Stimulated activated naive CD8-positive, alpha-beta T cell treated with anti-CD3 and anti-CD28 coated beads, Interleukin-15, amount 100 ng/mL, for 72 hours (primary cell): Measurements from ENCODE around the gene HADHA.
"Not testable (repeated sequence)": the region's sequence is repeated elsewhere in the genome, so short reads cannot be mapped to it uniquely, and the experiment has no call there.

Source experiments
- ATAC-seq: fragments of 150-1000 bp; cut with Tn5 transposase; 2 replicates; pipeline ENCODE4 v1.10.0; 2021; ENCODE audit warnings: mild to moderate bottlenecking, moderate library complexity
- DNase-seq, 2 donors: peaks; one replicate each; pipeline ENCODE4 v3.0.0; 2021 to 2022
- H3K27ac Mint-ChIP-seq, 2 donors: one replicate each; pipeline ENCODE4 v1.8.0; 2022; ENCODE audit warnings: mild to moderate bottlenecking in 2 of 2, mixed read lengths in 2 of 2, moderate library complexity in 2 of 2
- H3K27me3 Mint-ChIP-seq: one replicate; pipeline ENCODE4 v1.8.0; 2022; ENCODE audit warnings: mixed read lengths
- H3K4me1 Mint-ChIP-seq: one replicate; pipeline ENCODE4 v1.8.0; 2022; ENCODE audit warnings: mild to moderate bottlenecking, mixed read lengths
- H3K4me3 Mint-ChIP-seq, 2 donors: one replicate each; pipeline ENCODE4 v1.8.0; 2022; ENCODE audit warnings: mild to moderate bottlenecking in 2 of 2, mixed read lengths in 2 of 2, moderate library complexity in 1 of 2
- H3K9me3 Mint-ChIP-seq, 2 donors: one replicate each; pipeline ENCODE4 v1.8.0; 2022; ENCODE audit warnings: mixed read lengths in 2 of 2

The HADHA gene

DNA sequence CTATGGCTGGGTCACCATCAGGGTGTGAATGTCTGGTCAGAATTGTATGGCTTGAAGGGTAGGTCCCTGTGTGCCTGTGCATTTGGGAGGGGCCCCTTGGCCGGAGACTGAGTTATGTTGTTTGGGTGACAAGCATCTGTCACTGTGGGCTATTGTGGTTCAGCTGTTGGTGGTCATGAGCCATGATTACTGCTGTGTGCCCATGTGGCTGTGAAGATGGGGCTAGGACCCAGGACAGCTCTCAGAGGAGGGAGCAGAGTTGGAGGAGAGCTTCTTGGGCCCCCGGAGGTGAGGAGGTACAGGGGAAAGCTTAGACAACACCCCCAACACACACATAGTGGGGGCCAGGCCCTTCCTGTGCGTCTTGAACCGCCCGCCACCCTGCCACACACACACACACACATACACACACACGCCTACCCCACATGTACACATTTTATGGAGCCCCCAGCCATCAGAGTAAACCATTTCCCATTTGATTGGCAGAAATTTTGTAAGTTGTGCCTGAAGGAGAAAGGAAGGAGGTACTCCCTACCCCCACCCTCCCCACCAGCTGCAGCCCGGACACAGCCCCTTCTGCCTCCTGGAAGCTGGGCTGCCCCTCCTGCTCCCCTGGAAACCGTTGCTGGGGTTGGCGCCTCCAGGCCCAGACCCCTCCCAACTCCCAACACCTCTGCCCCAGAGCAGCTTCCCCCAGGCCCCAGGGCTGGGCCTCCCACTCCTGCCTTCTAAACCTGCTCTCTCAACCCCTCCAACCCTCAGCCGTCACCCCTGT lies 69.6 kb downstream of the HADHA start:
- Mint-ChIP-seq H3K4me3 (no peak overlapping the region), H3K9me3 (no peaks in the 10 kb centered on the region), H3K27me3 (peaks cover 89% of the 10 kb centered on the region), H3K27ac (no peak overlapping the region), H3K4me1 (peaks cover 36% of the 10 kb centered on the region)
- ATAC-seq (peak; percentile 29), DNase-seq (no peak)

DNA sequence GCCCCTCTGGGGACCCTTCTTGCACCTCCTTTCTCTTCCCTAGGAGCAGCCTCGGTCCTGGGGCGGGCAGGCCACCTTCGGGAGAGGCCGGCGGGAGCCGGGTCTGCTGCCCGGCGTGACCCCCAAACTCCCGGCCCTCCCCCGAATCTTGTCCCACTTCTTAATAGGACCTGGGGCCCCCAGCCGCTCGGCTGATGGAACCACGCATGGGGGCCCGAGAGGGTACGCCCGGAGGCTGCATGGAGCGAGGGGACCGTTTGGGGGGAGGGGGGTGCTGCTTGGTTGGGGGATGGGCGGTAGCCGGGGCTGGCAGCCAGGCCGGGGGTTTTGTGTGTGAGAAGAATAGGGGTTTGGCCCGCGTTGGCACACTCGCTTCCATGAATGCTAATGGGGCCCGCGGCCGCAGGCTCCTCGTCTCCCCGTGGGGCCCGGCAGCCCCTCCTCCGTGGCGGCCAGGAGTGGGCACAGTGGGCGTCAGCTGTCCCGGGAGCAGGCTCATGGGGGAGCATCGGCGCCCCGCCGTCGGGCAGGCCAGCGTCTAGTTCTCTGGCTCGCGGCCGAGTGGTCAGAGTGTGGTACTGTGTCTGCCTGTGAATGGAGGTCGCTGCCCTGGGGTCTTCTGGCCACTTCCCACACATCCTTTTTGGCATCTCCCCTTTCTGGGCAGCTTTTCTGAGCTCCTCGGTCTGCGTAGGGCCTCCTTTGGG lies 70.5 kb downstream of the HADHA start:
- no peak overlapping the region for H3K27ac Mint-ChIP-seq
- H3K9me3 Mint-ChIP-seq = no peaks in the 10 kb centered on the region
- H3K4me1 Mint-ChIP-seq = peaks cover 29% of the 10 kb centered on the region
- peaks cover 88% of the 10 kb centered on the region for H3K27me3 Mint-ChIP-seq
- ATAC-seq (no peak), DNase-seq (no peak)
- peak overlapping the region; percentile 80 to 81 for H3K4me3 Mint-ChIP-seq

DNA sequence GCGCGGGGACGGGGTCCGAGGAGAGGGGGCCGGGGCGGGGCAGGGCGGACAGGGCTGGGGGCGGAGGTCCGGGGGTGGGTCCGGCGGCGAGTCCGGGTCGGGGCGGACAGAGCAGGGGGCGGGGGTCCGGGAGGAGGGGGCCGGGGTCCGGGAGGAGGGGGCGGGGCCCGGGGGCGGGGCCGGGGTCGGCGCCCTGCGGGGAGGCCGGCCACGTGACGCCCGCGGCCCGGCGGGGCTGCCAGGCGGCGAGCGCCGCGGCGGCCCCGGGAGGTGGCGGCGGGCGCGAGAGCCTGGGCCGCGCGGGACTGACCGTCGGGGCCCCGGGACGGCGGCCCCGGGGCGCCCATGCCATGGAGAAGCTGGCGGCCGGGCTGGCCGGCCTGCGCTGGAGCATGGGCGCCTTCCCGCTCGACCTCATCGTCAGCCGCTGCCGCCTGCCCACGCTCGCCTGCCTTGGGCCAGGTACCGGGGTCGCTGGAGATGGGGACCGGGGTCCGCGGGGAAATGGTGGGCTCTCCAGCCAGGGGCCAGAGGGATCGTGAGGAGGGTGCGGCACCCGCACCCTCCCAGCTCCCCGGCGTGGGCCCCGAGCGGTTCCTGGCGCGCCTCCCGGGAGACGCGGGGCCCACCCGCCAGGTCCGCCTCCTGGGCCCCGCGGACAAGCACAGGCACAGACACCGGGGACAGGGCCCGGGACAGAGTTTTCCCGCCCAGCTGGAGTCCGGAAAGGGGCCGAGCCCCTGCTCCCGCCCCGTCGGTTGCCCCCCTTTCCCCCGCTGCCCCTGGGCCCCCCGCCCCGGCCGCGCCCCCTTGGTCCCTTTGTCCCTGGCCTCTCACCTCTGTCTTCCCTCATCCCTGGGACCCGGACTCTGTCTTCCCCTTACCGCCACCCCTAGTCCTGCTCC lies 71.3 kb downstream of the HADHA start, which contains the start of gene GAREM2:
TSS of gene GAREM2 (plus strand) at position 218 of the 905 bp plus-strand sequence. CDS start at position 351, 133 bp downstream.
- ATAC-seq = peak; percentile 36
- Mint-ChIP-seq H3K4me3 (peak within 1 kb of the TSS; percentile 80 to 83), H3K27me3 (peaks cover 80% of the 10 kb centered on the region), H3K4me1 (peaks cover 21% of the 10 kb centered on the region), H3K9me3 (no peaks in the 10 kb centered on the region), H3K27ac (peak within 1 kb of the TSS in 1 of 2 donors; percentile 27)
- DNase-seq = no peak

DNA sequence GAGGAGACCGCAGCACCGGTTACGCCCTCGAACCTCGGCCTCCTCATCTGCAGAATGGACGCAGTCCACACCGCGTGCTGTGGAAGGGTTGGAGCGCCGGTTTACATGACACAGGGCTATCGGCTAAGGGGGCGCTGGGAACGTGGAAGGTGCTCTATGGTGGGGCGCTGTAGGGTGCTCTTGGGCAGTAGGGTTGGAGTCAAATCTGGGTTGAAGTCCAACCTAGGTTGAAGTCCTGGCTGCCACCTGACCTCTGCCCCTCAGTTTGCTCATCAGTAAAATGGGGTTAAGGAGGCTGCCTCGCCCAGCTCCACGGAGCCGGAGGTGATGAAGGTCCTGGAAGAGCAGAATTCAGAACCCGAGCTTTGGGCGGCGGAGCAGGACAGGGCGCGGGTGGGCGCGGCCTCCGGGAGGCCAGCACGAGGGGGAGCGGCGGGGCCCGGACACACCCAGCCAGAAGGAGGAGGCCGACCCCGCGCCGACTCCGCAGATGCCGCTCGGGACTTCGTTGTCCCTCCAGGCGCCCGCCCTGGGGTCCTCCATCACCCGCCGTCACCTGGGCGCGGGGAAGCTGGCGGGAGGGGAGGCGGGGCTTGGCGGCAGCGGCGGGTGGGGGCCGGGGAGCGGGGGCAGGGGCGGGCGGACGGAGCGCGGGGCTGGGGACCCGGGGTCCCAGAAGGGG lies 72.1 kb downstream of the HADHA start:
- ATAC-seq = peak; percentile 8
- Mint-ChIP-seq H3K27ac (peak overlapping the region in 1 of 2 donors; percentile 27), H3K4me1 (peaks cover 20% of the 10 kb centered on the region), H3K27me3 (peaks cover 72% of the 10 kb centered on the region), H3K9me3 (no peaks in the 10 kb centered on the region), H3K4me3 (peak overlapping the region; percentile 79 to 83)
- no peak for DNase-seq

DNA sequence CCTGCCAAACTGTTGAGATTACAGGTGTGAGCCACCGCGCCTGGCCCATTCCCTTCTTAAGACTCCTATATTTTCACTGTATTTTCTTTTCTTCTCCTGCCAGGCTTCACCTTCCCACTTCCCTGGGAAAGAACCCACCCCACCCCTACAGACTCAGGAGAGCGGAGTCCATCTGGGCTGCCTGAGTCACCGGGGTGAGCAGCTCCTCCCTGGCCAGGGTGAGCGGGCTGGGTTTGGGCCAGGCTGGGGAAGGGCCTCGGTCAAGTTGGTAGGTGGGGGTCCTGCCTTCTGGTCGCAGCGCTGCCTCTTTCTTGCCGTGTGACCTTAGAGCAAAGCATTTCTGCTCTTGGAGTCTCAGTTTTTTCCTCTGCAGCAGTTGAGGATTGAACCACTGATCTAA lies 73.6 kb downstream of the HADHA start:
- no peak overlapping the region for H3K27ac Mint-ChIP-seq
- H3K4me1 Mint-ChIP-seq = peaks cover 20% of the 10 kb centered on the region
- no peak overlapping the region for H3K4me3 Mint-ChIP-seq
- DNase-seq (no peak), ATAC-seq (no peak)
- H3K9me3 Mint-ChIP-seq = no peaks in the 10 kb centered on the region
- H3K27me3 Mint-ChIP-seq = peaks cover 57% of the 10 kb centered on the region

DNA sequence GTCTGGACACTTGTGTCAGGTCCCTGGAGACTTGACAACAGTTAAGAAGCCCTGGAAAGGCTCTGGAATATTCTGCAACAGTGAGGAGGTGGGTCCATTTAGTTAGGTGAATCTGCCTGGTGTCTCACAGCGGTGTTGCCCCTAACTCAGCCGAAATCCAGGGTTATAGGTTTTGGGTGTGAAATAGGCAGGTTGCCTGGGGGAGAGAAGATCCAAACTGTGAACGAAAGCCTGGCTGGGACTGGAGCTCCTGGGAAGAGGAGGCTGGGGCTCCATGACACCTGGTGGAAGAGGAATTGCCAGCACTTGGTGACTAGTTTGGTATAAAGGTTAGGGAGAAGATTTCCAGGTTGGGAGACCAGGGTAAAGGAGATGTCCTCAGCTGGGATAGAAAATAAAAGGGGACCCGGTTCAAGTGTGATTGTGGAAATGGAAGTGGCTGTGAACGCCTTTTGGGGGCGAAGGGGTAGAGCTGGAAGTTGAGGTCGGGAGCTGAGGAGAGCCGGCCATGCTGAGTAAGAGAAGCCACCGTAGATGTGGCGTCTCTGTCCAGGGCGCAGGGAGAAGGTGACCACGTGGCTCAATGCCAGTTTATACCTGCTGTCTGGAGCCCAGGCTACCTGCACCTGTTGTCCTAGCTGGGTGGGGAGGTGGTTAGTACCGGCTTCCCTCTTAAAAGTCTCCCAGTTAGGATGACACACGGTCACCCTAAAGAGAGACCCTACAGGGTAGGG lies 74.6 kb downstream of the HADHA start:
- H3K9me3 Mint-ChIP-seq = no peaks in the 10 kb centered on the region
- ATAC-seq = no peak

DNA sequence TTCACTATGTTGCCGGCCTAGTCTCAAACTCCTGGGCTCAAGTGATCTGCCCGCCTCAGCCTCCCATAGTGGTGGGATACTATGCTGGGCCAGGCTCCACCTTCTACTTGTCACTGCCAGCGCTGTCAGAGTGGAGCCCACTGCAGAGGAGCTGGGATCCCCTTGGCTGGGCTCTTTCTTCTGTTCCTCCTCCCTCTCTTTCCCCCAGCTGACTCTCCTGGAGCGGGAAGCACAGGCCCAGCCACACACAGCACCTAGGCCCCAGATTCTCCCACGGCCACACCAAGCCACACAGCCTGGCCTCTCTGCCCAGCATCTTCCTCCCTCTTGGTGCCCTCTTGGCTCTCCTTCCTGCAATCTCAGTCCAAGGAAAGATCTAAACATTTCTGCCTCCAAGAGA lies 75.2 kb downstream of the HADHA start:
- Mint-ChIP-seq H3K9me3 (no peaks in the 10 kb centered on the region), H3K27me3 (peaks cover 41% of the 10 kb centered on the region), H3K27ac (no peak overlapping the region), H3K4me3 (no peak overlapping the region), H3K4me1 (peaks cover 13% of the 10 kb centered on the region)
- no peak for ATAC-seq
- no peak for DNase-seq

More for the DNA sequence above, 74.6 kb downstream of the HADHA start:
- peaks cover 48% of the 10 kb centered on the region for H3K27me3 Mint-ChIP-seq
- no peak overlapping the region for H3K4me3 Mint-ChIP-seq
- DNase-seq = no peak
- peaks cover 19% of the 10 kb centered on the region for H3K4me1 Mint-ChIP-seq
- no peak overlapping the region for H3K27ac Mint-ChIP-seq

DNA sequence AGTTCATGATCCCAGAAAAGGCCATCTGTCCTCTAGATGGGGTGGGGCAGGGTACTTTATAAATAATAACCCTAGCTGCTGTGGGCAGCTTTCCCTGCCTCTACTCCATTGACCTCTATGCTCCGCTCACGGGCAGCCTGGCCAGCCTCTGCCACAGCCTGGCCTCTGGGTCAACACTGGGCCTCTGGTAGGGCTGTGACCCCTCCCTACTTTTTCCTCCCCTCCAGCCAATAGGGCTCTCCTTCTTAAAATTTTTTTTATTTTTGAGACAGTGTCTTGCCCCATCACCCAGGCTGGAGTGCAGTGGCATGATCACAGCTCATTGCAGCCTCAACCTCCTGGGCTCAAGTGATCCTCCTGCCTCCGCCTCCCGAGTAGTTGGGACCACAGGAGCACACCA lies 75.6 kb downstream of the HADHA start:
- no peak for DNase-seq
- no peaks in the 10 kb centered on the region for H3K9me3 Mint-ChIP-seq
- H3K27me3 Mint-ChIP-seq = peaks cover 37% of the 10 kb centered on the region
- ATAC-seq = no peak
- H3K4me3 Mint-ChIP-seq = no peak overlapping the region
- H3K4me1 Mint-ChIP-seq = peaks cover 12% of the 10 kb centered on the region
- no peak overlapping the region for H3K27ac Mint-ChIP-seq

DNA sequence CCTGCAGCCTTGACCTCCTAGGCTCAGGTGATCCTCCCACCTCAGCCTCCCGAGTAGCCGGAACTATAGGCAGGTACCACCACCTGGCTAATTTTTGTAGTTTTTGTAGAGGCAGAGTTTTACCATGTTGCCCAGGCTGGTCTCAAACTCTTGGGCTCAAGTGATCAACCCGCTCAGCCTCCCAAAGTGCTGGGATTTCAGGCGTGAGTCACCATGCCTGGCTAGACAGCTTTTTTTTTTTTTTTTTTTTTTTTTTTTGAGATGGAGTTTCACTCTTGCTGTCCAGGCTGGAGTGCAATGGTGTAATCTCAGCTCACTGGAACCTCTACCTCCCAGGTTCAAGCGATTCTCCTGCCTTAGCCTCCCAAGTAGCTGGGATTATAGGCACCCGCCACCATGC lies 77.9 kb downstream of the HADHA start:
- not testable (repeated sequence) for ATAC-seq, H3K4me3 Mint-ChIP-seq, DNase-seq, H3K9me3 Mint-ChIP-seq, H3K27ac Mint-ChIP-seq, H3K4me1 Mint-ChIP-seq
- peaks cover 20% of the 10 kb centered on the region for H3K27me3 Mint-ChIP-seq

DNA sequence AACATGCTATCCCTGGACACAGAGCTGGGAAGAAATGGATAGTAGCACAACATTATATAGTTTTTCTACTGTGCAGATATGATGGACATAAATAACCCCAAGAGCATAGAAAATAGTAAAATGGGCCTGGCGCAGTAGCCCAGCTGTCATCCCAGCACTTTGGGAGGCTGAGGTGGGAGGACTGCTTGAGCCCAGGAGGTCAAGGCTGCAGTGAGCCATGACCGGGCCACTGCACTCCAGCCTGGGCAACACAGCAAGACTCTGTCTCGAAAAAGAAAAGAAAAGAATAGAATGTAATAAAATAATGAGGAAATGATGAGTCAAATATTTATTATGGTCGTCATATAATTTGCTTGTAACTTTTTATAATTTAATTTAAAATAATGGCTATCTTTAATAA lies 79.0 kb downstream of the HADHA start:
- H3K4me3 Mint-ChIP-seq = no peak overlapping the region
- no peaks in the 10 kb centered on the region for H3K4me1 Mint-ChIP-seq
- DNase-seq (no peak), ATAC-seq (no peak)
- H3K27ac Mint-ChIP-seq = no peak overlapping the region
- H3K9me3 Mint-ChIP-seq = no peaks in the 10 kb centered on the region
- H3K27me3 Mint-ChIP-seq = peaks cover 11% of the 10 kb centered on the region

DNA sequence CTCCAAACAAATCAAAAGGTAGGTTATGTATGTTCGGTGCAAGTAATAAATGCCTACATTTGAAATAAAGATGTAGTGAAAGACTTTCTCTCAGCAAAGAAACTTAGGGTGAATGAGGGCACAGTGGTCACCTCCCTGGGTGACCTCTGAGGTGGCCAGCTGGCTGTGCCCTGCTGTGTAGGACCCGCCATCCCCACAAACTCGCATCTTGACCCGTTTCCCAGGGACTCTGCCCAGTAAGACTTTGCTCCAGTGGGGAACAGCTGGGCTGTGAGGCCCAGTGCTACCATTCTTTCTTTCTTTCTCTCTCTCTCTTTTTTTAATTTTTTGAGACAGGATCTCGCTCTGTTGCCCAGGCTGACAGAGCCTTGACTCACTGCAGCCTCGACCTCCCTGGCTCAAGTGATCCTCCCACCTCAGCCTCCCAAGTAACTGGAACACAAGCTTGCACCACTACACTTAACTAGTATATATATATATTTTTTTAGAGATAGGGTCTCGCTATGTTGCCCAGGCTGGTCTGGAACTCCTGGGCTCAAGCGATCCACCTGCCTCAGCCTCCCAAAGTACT lies 79.7 kb downstream of the HADHA start:
- H3K27ac Mint-ChIP-seq = no peak overlapping the region
- ATAC-seq (no peak), DNase-seq (no peak)
- peaks cover 7% of the 10 kb centered on the region for H3K27me3 Mint-ChIP-seq
- no peaks in the 10 kb centered on the region for H3K9me3 Mint-ChIP-seq
- no peak overlapping the region for H3K4me3 Mint-ChIP-seq
- H3K4me1 Mint-ChIP-seq = no peaks in the 10 kb centered on the region

DNA sequence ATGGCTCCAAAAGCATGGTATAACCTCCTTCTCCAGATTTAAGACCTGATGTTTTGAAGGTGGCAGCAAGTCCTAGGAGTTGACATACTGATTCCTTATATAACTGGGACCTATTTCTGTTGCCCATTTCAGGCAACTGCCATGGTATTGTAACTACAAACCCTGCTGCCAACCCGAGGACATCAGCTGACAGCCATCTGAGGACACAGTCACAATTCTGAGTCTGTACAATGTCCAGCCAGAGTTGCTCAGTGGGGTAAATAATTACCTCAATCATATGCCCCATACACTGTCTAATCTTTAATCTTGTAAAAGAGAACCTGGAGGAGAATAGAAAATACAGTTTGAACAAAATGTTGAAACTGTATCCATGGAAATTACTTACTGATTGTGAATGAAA lies 80.2 kb downstream of the HADHA start:
- Mint-ChIP-seq H3K27me3 (peaks cover 2% of the 10 kb centered on the region), H3K27ac (no peak overlapping the region), H3K9me3 (no peaks in the 10 kb centered on the region), H3K4me3 (no peak overlapping the region), H3K4me1 (no peaks in the 10 kb centered on the region)
- ATAC-seq (no peak), DNase-seq (no peak)

DNA sequence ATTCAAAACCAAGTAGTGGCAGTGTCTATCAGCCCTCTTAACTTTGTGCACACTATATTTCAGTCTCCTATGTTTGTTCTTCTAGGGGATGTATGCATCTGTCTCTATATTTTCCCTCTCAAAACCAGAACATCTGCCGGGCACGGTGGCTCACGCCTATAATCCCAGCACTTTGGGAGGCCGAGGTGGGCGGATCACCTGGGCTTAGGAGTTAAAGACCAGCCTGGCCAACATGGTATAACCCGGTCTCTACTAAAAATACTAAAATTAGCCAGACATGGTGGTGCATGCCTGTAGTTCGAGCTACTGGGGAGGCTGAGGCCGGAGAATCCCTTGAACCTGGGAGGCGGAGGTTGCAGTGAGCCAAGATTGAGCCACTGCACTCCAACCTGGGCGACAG lies 81.5 kb downstream of the HADHA start:
- H3K9me3 Mint-ChIP-seq = no peaks in the 10 kb centered on the region
- H3K4me3 Mint-ChIP-seq = no peak overlapping the region
- no peaks in the 10 kb centered on the region for H3K4me1 Mint-ChIP-seq
- H3K27ac Mint-ChIP-seq = no peak overlapping the region
- DNase-seq (no peak), ATAC-seq (no peak)
- H3K27me3 Mint-ChIP-seq = no peaks in the 10 kb centered on the region

DNA sequence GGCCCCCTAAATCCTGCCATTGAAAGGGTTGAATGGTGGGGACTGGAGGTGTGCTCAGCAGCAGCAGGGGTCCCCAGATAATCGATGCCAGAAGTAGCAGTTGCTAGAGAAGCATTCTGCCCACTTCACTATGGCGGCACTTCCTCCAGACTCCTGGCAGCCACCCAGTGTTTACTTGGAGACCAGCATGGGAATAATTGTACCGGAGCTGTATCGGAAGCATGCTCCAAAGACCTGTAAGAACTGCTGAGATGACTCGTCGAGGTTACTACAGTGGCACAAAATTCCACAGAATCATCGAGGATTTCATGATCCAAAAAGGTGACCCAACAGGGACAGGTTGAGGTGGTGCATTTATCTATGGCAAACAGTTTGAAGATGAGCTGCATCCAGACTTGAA lies 82.5 kb downstream of the HADHA start:
- H3K4me3 Mint-ChIP-seq = no peak overlapping the region
- no peak for ATAC-seq
- H3K27ac Mint-ChIP-seq = no peak overlapping the region
- DNase-seq = no peak
- no peaks in the 10 kb centered on the region for H3K9me3 Mint-ChIP-seq
- H3K4me1 Mint-ChIP-seq = no peaks in the 10 kb centered on the region
- no peaks in the 10 kb centered on the region for H3K27me3 Mint-ChIP-seq
